ENCODE measurements around the gene MAMDC4. TPM values are rescaled to one million over a fixed set of nuclear protein-coding genes. Genes with fewer than 3 reads are reported as not detected.

Gene MAMDC4
- total and polyA plus RNA-seq, 2 of the 13 experiments (the other 11 are each of a cell fraction or from before 2014, with no cell fraction given): 6.0 to 6.8 TPM

DNA sequence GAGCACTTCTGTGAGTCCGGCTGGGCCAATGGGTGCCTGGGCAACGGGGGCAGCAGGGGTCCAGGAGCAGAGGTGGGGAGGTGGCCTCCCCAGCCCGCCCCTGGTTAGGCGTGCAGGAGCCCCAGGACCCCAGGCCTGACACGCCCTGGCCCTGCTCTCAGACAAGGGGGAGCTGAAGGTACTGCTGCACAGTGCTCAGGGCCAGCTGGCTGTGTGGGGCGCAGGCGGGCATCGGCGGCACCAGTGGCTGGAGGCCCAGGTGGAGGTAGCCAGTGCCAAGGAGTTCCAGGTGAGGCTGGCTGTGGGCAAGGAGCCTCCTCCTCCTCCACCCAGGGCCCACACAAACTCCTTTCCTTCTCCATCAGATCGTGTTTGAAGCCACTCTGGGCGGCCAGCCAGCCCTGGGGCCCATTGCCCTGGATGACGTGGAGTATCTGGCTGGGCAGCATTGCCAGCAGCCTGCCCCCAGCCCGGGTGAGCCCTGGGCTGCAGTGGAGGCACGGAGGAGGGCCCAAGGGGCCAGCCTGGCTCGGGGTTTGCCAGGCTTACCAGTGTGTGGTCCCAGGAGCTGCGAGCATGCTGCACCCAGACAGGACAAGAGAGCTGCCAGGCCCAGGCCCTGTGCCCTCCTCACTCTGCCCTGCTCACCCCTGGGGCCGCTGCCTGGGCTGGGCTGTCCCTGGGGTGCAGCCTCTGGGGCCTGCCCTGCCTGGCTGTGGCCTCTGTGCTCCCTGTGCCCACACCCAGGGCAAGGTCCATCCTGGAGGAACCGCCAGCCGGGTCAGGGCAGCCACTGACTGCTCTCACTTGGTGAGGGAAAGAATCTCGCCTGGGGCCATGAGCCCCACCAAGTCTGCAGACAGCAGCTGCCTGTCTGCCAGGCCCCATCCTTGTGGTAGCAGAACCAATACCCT, 7.0 kb downstream of the MAMDC4 start:
- Histone ChIP-seq H3K27me3 (ENCODE audit: control insufficient read depth in 1 of 2, insufficient read depth in 2 of 2, low read length in 2 of 2) (no peaks in the 10 kb centered on the region), H3K79me2 (ENCODE audit: insufficient read depth, low read length) (peaks cover 6% of the 10 kb centered on the region), H4K20me1 (ENCODE audit: insufficient read depth, low read length) (no peaks in the 10 kb centered on the region), H3K4me1 (ENCODE audit: insufficient read depth, low read length) (peaks cover 36% of the 10 kb centered on the region), H3K9me3 (ENCODE audit: low read length) (no peaks in the 10 kb centered on the region), H3K27ac (ENCODE audit: extremely low read length, insufficient read depth, low read length) (peak overlapping the region; percentile 26), H3K36me3 (replicated peaks in 1 of 2; ENCODE audit: control insufficient read depth in 1 of 2, insufficient read depth in 2 of 2, low read length in 2 of 2) (peaks cover 17 to 35% of the 10 kb centered on the region in 2 experiments), H3K4me3 (replicated peaks in 1 of 3; ENCODE audit: insufficient read depth in 1 of 3, low read depth in 2 of 3, low read length in 3 of 3) (no peak overlapping the region), H2AFZ (ENCODE audit: low read length) (no peak overlapping the region), H3K4me2 (ENCODE audit: low read depth, low read length) (no peak overlapping the region), H3K9ac (ENCODE audit: insufficient read depth, low read depth, low read length) (peak overlapping the region; percentile 40; the same call in 1 of the 2 replicates)
- in situ Hi-C loops (cut with HindIII; ENCODE audit: extremely low pct_ligation_motif_present, low pct_unique_long_range_greater_than_20kb): no loop called here
- ATAC-seq (peak; percentile 47), DNase-seq (ENCODE audit: low spot score) (no peak), FAIRE-seq (no peak)
- ChIA-PET CTCF (ENCODE audit: low intra/inter-chr PET ratio, low total read pairs) (no interaction called here), POLR2A (interaction anchor here (0.8 to 5.0 kb wide), 6 partner anchors 7 to 43 kb away, joined by 3 to 29 read pairs (median 4); partner anchors contain the start of genes AJM1, MAMDC4 and TRAF2)
- no TSS peak for BruUV-seq (replicated peaks)
- intact Hi-C loops (cut with micrococcal nuclease; ENCODE audit: unreplicated experiment): no loop called here
- WGBS (ENCODE audit: low lambda C conversion rate): 94% methylated on average over 10 of the region's 20 CpGs
- TF ChIP-seq YY1 (IDR thresholded peaks at IDR 0.05; ENCODE audit: insufficient read depth, insufficient replicate concordance, low read depth, low read length): no peak
- no peak for TF ChIP-seq KLF11 (CRISPR knock-in tag; IDR thresholded peaks at IDR 0.05)
- TF ChIP-seq ZFX (CRISPR knock-in tag; IDR thresholded peaks at IDR 0.05; ENCODE audit: low read depth): no peak
- TF ChIP-seq, protein P1, sequence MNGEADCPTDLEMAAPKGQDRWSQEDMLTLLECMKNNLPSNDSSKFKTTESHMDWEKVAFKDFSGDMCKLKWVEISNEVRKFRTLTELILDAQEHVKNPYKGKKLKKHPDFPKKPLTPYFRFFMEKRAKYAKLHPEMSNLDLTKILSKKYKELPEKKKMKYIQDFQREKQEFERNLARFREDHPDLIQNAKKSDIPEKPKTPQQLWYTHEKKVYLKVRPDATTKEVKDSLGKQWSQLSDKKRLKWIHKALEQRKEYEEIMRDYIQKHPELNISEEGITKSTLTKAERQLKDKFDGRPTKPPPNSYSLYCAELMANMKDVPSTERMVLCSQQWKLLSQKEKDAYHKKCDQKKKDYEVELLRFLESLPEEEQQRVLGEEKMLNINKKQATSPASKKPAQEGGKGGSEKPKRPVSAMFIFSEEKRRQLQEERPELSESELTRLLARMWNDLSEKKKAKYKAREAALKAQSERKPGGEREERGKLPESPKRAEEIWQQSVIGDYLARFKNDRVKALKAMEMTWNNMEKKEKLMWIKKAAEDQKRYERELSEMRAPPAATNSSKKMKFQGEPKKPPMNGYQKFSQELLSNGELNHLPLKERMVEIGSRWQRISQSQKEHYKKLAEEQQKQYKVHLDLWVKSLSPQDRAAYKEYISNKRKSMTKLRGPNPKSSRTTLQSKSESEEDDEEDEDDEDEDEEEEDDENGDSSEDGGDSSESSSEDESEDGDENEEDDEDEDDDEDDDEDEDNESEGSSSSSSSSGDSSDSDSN (CRISPR knock-in tag; IDR thresholded peaks at IDR 0.05): peak; percentile 29; the same call in 1 of the 2 replicates
- TF ChIP-seq STAG1 (CRISPR knock-in tag; IDR thresholded peaks at IDR 0.05): 0 out of 2 replicates have a peak, but pooled peaks have one; percentile 2
- TF ChIP-seq SP4 (CRISPR knock-in tag; IDR thresholded peaks at IDR 0.05): no peak
- no peak for TF ChIP-seq ZFP1 (CRISPR knock-in tag; IDR thresholded peaks at IDR 0.05)
- 0 out of 2 replicates have a peak, but pooled peaks have one; percentile 4 for TF ChIP-seq MTA1 (CRISPR knock-in tag; IDR thresholded peaks at IDR 0.05; ENCODE audit: borderline replicate concordance)
- no peak for TF ChIP-seq DR1 (CRISPR knock-in tag; IDR thresholded peaks at IDR 0.05)
- TF ChIP-seq BCL6 (CRISPR knock-in tag; IDR thresholded peaks at IDR 0.05): 0 out of 2 replicates have a peak, but pooled peaks have one; percentile 28
- TF ChIP-seq AKAP8 (CRISPR knock-in tag; IDR thresholded peaks at IDR 0.05): peak; percentile 2; the same call in 1 of the 2 replicates
- TF ChIP-seq, protein P2, sequence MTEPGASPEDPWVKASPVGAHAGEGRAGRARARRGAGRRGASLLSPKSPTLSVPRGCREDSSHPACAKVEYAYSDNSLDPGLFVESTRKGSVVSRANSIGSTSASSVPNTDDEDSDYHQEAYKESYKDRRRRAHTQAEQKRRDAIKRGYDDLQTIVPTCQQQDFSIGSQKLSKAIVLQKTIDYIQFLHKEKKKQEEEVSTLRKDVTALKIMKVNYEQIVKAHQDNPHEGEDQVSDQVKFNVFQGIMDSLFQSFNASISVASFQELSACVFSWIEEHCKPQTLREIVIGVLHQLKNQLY (CRISPR knock-in tag; IDR thresholded peaks at IDR 0.05): no peak
- TF ChIP-seq BHLHE40 (IDR thresholded peaks at IDR 0.05; ENCODE audit: low read length): no peak
- peak; percentile 65 for TF ChIP-seq RBFOX2 (IDR thresholded peaks at IDR 0.05; ENCODE audit: low read depth, low read length)
- TF ChIP-seq, protein P3, sequence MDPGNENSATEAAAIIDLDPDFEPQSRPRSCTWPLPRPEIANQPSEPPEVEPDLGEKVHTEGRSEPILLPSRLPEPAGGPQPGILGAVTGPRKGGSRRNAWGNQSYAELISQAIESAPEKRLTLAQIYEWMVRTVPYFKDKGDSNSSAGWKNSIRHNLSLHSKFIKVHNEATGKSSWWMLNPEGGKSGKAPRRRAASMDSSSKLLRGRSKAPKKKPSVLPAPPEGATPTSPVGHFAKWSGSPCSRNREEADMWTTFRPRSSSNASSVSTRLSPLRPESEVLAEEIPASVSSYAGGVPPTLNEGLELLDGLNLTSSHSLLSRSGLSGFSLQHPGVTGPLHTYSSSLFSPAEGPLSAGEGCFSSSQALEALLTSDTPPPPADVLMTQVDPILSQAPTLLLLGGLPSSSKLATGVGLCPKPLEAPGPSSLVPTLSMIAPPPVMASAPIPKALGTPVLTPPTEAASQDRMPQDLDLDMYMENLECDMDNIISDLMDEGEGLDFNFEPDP (CRISPR knock-in tag; conservative IDR thresholded peaks at IDR 0.05): 0 out of 2 replicates have a peak, but pooled peaks have one; percentile 41
- peak; percentile 81 for TF ChIP-seq HNF4A (CRISPR knock-in tag; IDR thresholded peaks at IDR 0.05)
- no peak for TF ChIP-seq U2AF2 (IDR thresholded peaks at IDR 0.05; ENCODE audit: low read depth, low read length)
- TF ChIP-seq GABPB1 (CRISPR knock-in tag; IDR thresholded peaks at IDR 0.05): 0 out of 2 replicates have a peak, but pooled peaks have one; percentile 12
- TF ChIP-seq, protein P4, sequence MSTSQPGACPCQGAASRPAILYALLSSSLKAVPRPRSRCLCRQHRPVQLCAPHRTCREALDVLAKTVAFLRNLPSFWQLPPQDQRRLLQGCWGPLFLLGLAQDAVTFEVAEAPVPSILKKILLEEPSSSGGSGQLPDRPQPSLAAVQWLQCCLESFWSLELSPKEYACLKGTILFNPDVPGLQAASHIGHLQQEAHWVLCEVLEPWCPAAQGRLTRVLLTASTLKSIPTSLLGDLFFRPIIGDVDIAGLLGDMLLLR (CRISPR knock-in tag; IDR thresholded peaks at IDR 0.05): no peak
- TF ChIP-seq ZNF530 (CRISPR knock-in tag; IDR thresholded peaks at IDR 0.05; ENCODE audit: low read depth): no peak
